Activated B cell treated with CpG ODN at 0.5 μM for 24 hours (primary cell): ENCODE measurements around the gene RAB37. TPM values are rescaled to one million over a fixed set of nuclear protein-coding genes. Genes with fewer than 3 reads are reported as not detected.

Source experiments
- ATAC-seq: fragments of 200-7000 bp; cut with Tn5 transposase; one replicate; pipeline ENCODE4 v1.10.0; 2021; ENCODE audit warnings: low read depth, mild to moderate bottlenecking, moderate library complexity
- CTCF ChIA-PET: fragments of 350-600 bp; sonication (Branson Sonifier 250); formaldehyde crosslinking; loops from one replicate; lab custom pipeline; 2021; ENCODE audit warnings: antibody characterized with exemption; lab: Charles Lee
- POLR2A ChIA-PET: fragments of 350-600 bp; sonication (Branson Sonifier 250); formaldehyde crosslinking; loops from one replicate; lab custom pipeline; 2021; ENCODE audit warnings: antibody characterized with exemption; lab: Charles Lee
- DNase-seq: peaks from one replicate; pipeline ENCODE4 v3.0.0; 2022
- H3K27ac Mint-ChIP-seq: one replicate; pipeline ENCODE4 v1.8.0; 2020; ENCODE audit warnings: mixed read lengths
- H3K27me3 Mint-ChIP-seq: one replicate; pipeline ENCODE4 v1.8.0; 2021; ENCODE audit warnings: mixed read lengths
- H3K36me3 Mint-ChIP-seq: one replicate; pipeline ENCODE4 v1.8.0; 2021; ENCODE audit warnings: low read depth, mixed read lengths
- H3K4me1 Mint-ChIP-seq: one replicate; pipeline ENCODE4 v1.8.0; 2021; ENCODE audit warnings: mixed read lengths
- H3K4me3 Mint-ChIP-seq: one replicate; pipeline ENCODE4 v1.8.0; 2020; ENCODE audit warnings: mild to moderate bottlenecking, mixed read lengths
- H3K9me3 Mint-ChIP-seq: one replicate; pipeline ENCODE4 v1.8.0; 2020; ENCODE audit warnings: mixed read lengths
- CTCF ChIP-seq: fragments of 200-600 bp; IDR thresholded peaks from one replicate; pipeline ENCODE4 v1.8.0; 2022; ENCODE audit warnings: antibody characterized with exemption, mild to moderate bottlenecking
- intact Hi-C: fragments of 100-400 bp; cut with micrococcal nuclease; formaldehyde crosslinking; loops from one replicate; pipeline ENCODE4 v1.15.1; 2024
- total RNA-seq: library from RNA; stranded (reverse); gene quantifications from 2 replicates; pipeline ENCODE4 v1.2.3, GENCODE V29; 2022

Gene RAB37
- total RNA-seq, 1 donor from 2014 or later: 11.1 TPM

- Mint-ChIP-seq H3K4me3 (peak overlapping the region; percentile 13), H3K27me3 (no peaks in the 10 kb centered on the region), H3K36me3 (peaks cover 23% of the 10 kb centered on the region), H3K27ac (no peak overlapping the region), H3K9me3 (no peaks in the 10 kb centered on the region), H3K4me1 (peaks cover 63% of the 10 kb centered on the region)
- ChIA-PET CTCF (no interaction called here), POLR2A (no interaction called here)
- no peak for TF ChIP-seq CTCF
- intact Hi-C loops: no loop called here
- ATAC-seq: no peak
- DNase-seq: no peak
These were observed 41.0 kb downstream of the RAB37 start for GRCh38 chr17:74777901-74778515.

GRCh38 chr17:74778960-74779359 is 41.9 kb downstream of the RAB37 start:
- TF ChIP-seq CTCF: no peak
- Mint-ChIP-seq H3K4me1 (peaks cover 63% of the 10 kb centered on the region), H3K4me3 (peak overlapping the region; percentile 9), H3K36me3 (peaks cover 14% of the 10 kb centered on the region), H3K9me3 (no peaks in the 10 kb centered on the region), H3K27me3 (no peaks in the 10 kb centered on the region), H3K27ac (no peak overlapping the region)
- DNase-seq: no peak
- ChIA-PET POLR2A (interaction anchor here (0.6 to 1.6 kb wide), 4 partner anchors 8 to 94 kb away, joined by 3 to 12 read pairs (median 5); partner anchors contain the start of gene FDXR), CTCF (interaction anchor here (1.3 to 3.6 kb wide), 6 partner anchors 8 to 322 kb away, joined by 4 to 14 read pairs (median 8); partner anchors contain the start of gene RAB37)
- no peak for ATAC-seq
- intact Hi-C loops: no loop called here

GRCh38 chr17:74779501-74779900 is 42.4 kb downstream of the RAB37 start:
- TF ChIP-seq CTCF: no peak
- H3K9me3 Mint-ChIP-seq: no peaks in the 10 kb centered on the region
- intact Hi-C loops: no loop called here
- ATAC-seq (no peak), DNase-seq (no peak)
- peaks cover 64% of the 10 kb centered on the region for H3K4me1 Mint-ChIP-seq
- ChIA-PET POLR2A (interaction anchor here (1.1 to 1.6 kb wide), 4 partner anchors 9 to 299 kb away, joined by 3 to 12 read pairs (median 5); partner anchors contain the start of gene FDXR), CTCF (interaction anchor here (1.1 to 3.6 kb wide), 7 partner anchors 9 to 323 kb away, joined by 4 to 14 read pairs (median 7); partner anchors contain the start of gene RAB37)
- peak overlapping the region; percentile 48 for H3K4me3 Mint-ChIP-seq
- H3K27ac Mint-ChIP-seq: peak overlapping the region; percentile 84
- H3K36me3 Mint-ChIP-seq: peaks cover 11% of the 10 kb centered on the region
- H3K27me3 Mint-ChIP-seq: no peaks in the 10 kb centered on the region

- H3K27me3 Mint-ChIP-seq: no peaks in the 10 kb centered on the region
- peak overlapping the region; percentile 48 for H3K4me3 Mint-ChIP-seq
- CTCF ChIA-PET: interaction anchor here (1.0 to 3.6 kb wide), 9 partner anchors 9 to 401 kb away, joined by 3 to 14 read pairs (median 5); partner anchors contain the start of gene RAB37
- DNase-seq (peak; percentile 40), ATAC-seq (peak; percentile 66)
- no peaks in the 10 kb centered on the region for H3K9me3 Mint-ChIP-seq
- H3K36me3 Mint-ChIP-seq: peaks cover 11% of the 10 kb centered on the region
- peaks cover 69% of the 10 kb centered on the region for H3K4me1 Mint-ChIP-seq
- POLR2A ChIA-PET: interaction anchor here (1.1 to 1.6 kb wide), 4 partner anchors 9 to 299 kb away, joined by 3 to 12 read pairs (median 5); partner anchors contain the start of gene FDXR
- no peak for TF ChIP-seq CTCF
- H3K27ac Mint-ChIP-seq: peak overlapping the region; percentile 84
- intact Hi-C loops: loop anchor here (1.0 to 2.0 kb wide), 2 partner anchors 32 to 123 kb away; partner anchors contain the start of gene NHERF1
These were observed 42.9 kb downstream of the RAB37 start for GRCh38 chr17:74779948-74780400.
